ENCODE measurements around the gene PDILT. TPM values are rescaled to one million over a fixed set of nuclear protein-coding genes. Genes with fewer than 3 reads are reported as not detected.

The PDILT gene
- total RNA-seq, 1 experiment from 2014 or later: not detected

- no peak for DNase-seq (ENCODE audit: low spot score)
- TF ChIP-seq USF2 (CRISPR knock-in tag; IDR thresholded peaks at IDR 0.05): no peak
- no peak for TF ChIP-seq E2F1 (CRISPR knock-in tag; IDR thresholded peaks at IDR 0.05)
- no peak for TF ChIP-seq MYBL2 (CRISPR knock-in tag; IDR thresholded peaks at IDR 0.05)
- no peak for TF ChIP-seq ZNF263 (CRISPR knock-in tag; IDR thresholded peaks at IDR 0.05; ENCODE audit: low read depth)
- ChIA-PET POLR2A (no interaction called here), CTCF (interaction anchor here (1.6 to 3.0 kb wide), 3 partner anchors 11 to 465 kb away, joined by 5 to 17 read pairs (median 8); no protein-coding TSS in a partner anchor)
- Mint-ChIP-seq H3K4me1 (no peaks in the 10 kb centered on the region), H3K27me3 (ENCODE audit: low read depth) (no peaks in the 10 kb centered on the region), H3K27ac (no peak overlapping the region), H3K36me3 (no peaks in the 10 kb centered on the region), H3K9me3 (no peaks in the 10 kb centered on the region), H3K4me3 (no peak overlapping the region)
- ATAC-seq: no peak
These were observed 31.8 kb downstream of the PDILT start for GRCh38 chr16:20372701-20373100.

- POLR2A ChIA-PET: no interaction called here
- Mint-ChIP-seq H3K27me3 (ENCODE audit: low read depth) (no peaks in the 10 kb centered on the region), H3K27ac (no peak overlapping the region), H3K4me3 (no peak overlapping the region), H3K9me3 (no peaks in the 10 kb centered on the region), H3K4me1 (no peaks in the 10 kb centered on the region), H3K36me3 (no peaks in the 10 kb centered on the region)
- CTCF ChIA-PET: interaction anchor here (0.7 to 1.8 kb wide), 4 partner anchors 8 to 16 kb away, joined by 3 to 6 read pairs (median 5); no protein-coding TSS in a partner anchor
- TF ChIP-seq IRF1 (CRISPR knock-in tag; IDR thresholded peaks at IDR 0.05): no peak
- no peak for TF ChIP-seq E2F4 (CRISPR knock-in tag; IDR thresholded peaks at IDR 0.05; ENCODE audit: borderline replicate concordance, low read depth)
- TF ChIP-seq ZNF671 (CRISPR knock-in tag; IDR thresholded peaks at IDR 0.05): no peak
- TF ChIP-seq ZNF138 (CRISPR knock-in tag; conservative IDR thresholded peaks at IDR 0.05): no peak
- no peak for TF ChIP-seq E2F1 (CRISPR knock-in tag; IDR thresholded peaks at IDR 0.05)
- no peak for TF ChIP-seq ZNF532 (CRISPR knock-in tag; IDR thresholded peaks at IDR 0.05; ENCODE audit: borderline replicate concordance)
- no peak for DNase-seq (ENCODE audit: low spot score)
- no peak for ATAC-seq
These were observed 35.0 kb downstream of the PDILT start for GRCh38 chr16:20369452-20370054.

- H3K4me3 Mint-ChIP-seq: no peak overlapping the region
- no peaks in the 10 kb centered on the region for H3K36me3 Mint-ChIP-seq
- H3K4me1 Mint-ChIP-seq: no peaks in the 10 kb centered on the region
- no peaks in the 10 kb centered on the region for H3K9me3 Mint-ChIP-seq
- H3K27me3 Mint-ChIP-seq (ENCODE audit: low read depth): no peaks in the 10 kb centered on the region; the same call in 1 of the 2 replicates
- ChIA-PET POLR2A (no interaction called here), CTCF (interaction anchor here (1.3 to 2.0 kb wide), 3 partner anchors 19 to 457 kb away, joined by 4 to 7 read pairs (median 5); no protein-coding TSS in a partner anchor)
- no peak overlapping the region for H3K27ac Mint-ChIP-seq
- ATAC-seq (no peak), DNase-seq (ENCODE audit: low spot score) (no peak)
- TF ChIP-seq FOXP1 (CRISPR knock-in tag; IDR thresholded peaks at IDR 0.05; ENCODE audit: borderline replicate concordance) (no peak), AR (CRISPR knock-in tag; IDR thresholded peaks at IDR 0.05) (no peak), USF1 (CRISPR knock-in tag; IDR thresholded peaks at IDR 0.05) (no peak), ZNF219 (CRISPR knock-in tag; IDR thresholded peaks at IDR 0.05; ENCODE audit: borderline replicate concordance) (no peak), NFYB (CRISPR knock-in tag; conservative IDR thresholded peaks at IDR 0.05; ENCODE audit: low read depth) (no peak), HMGA2 (CRISPR knock-in tag; IDR thresholded peaks at IDR 0.05) (no peak)
These were observed 40.5 kb downstream of the PDILT start for GRCh38 chr16:20364051-20364450.
